Pancreas (tissue), 10 donors: ENCODE data around the gene GDF2. TPM values are rescaled to one million over a fixed set of nuclear protein-coding genes. Genes with fewer than 3 reads are reported as not detected.

Experiments
- ATAC-seq, 4 donors: fragments of 200-7000 bp; cut with Tn5 transposase; one replicate each; pipeline versions ENCODE4 v1.8.0 to v1.9.1; 2020; ENCODE audit warnings: mild to moderate bottlenecking in 4 of 4, moderate library complexity in 4 of 4
- DNase-seq, 6 donors: peaks; one replicate each; pipeline ENCODE4 v3.0.0-alpha.2; 2020
- FAIRE-seq: peaks from 2 replicates; lab custom pipeline; 2012; peaks lifted over from hg19 to GRCh38; lab: Jason Lieb, UNC
- H3K27ac ChIP-seq, 4 donors: fragments of 200-600 bp; sonication (generic); 1 replicate in 3 of 4; 2 replicates in 1 of 4; pipeline versions ENCODE4 v1.5.0 to v1.8.0; 2020
- H3K27me3 ChIP-seq, 4 donors: fragments of 200-600 bp; one replicate each; pipeline ENCODE4 v1.8.0; 2021
- H3K36me3 ChIP-seq, 3 donors: fragments of 200-600 bp; sonication (generic) in 1 of 3; one replicate each; pipeline versions ENCODE4 v1.5.0 to v1.8.0; 2020 to 2021
- H3K4me1 ChIP-seq, 3 donors: fragments of 200-600 bp; one replicate each; pipeline ENCODE4 v1.8.0; 2021
- H3K4me3 ChIP-seq, 4 donors: fragments of 200-600 bp; sonication (generic) in 2 of 4; one replicate each; pipeline versions ENCODE4 v1.5.0 to v1.8.0; 2020 to 2021
- H3K9me3 ChIP-seq, 4 donors: fragments of 200-600 bp; one replicate each; pipeline ENCODE4 v1.8.0; 2021
- WGBS, 2 donors: extraction: QIAGEN DNeasy Blood & Tissue Kit; methylation state at CpG; one replicate each; pipeline ENCODE4 v1.1.7; 2013; 5-methylcytosine and 5-hydroxymethylcytosine counted together
- intact Hi-C, 3 donors: fragments of 100-400 bp; cut with DNase I; formaldehyde crosslinking; loops; one replicate each; pipeline versions ENCODE4 v1.11.1 to v1.14.2; 2022
- polyA plus RNA-seq, 2 donors: library from polyadenylated mRNA; stranded (reverse); fragments of 200-250 nt; gene quantifications; one replicate each; pipeline ENCODE4 v1.2.3, GENCODE V29; 2013
- total RNA-seq, 6 donors: library from RNA; stranded (reverse); fragmentation: NEBNext Ultra II Directional in 4 of 6; extraction: Animal tissue kit (Norgen Biotek cat#: 25700) in 4 of 6; gene quantifications; one replicate each; pipeline versions ENCODE4 v1.2.1 to v1.2.4, GENCODE V29; 2021 to 2023
- TF ChIP-seq, protein P1 (sequence below), 4 donors: fragments of 200-600 bp; sonication (generic) in 3 of 4; IDR thresholded peaks; one replicate each; pipeline versions ENCODE4 v1.5.0 to v1.8.0; 2021; ENCODE audit warnings: antibody characterized with exemption in 4 of 4
- donor health status: healthy with polysubstance abuse.
- donor health status: DM: no; HTN: no; CAD: no; lungs with moderate emphysema.
- donor health status: DM: no; HTN: no; CAD: no.
- donor health status: control.
- donor health status: control.
- donor health status: Bipolar disorder and iron deficiency.
- donor health status: DM: yes; HTN: yes; CAD: no.
- donor health status: DM: no; HTN: no; CAD: no.
- donor health status: DM: no; HTN: no; CAD: no.
- donor health status: DM: yes; HTN: yes; CAD: no.

GDF2 gene
- total and polyA plus RNA-seq, 8 donors = not detected

DNA sequence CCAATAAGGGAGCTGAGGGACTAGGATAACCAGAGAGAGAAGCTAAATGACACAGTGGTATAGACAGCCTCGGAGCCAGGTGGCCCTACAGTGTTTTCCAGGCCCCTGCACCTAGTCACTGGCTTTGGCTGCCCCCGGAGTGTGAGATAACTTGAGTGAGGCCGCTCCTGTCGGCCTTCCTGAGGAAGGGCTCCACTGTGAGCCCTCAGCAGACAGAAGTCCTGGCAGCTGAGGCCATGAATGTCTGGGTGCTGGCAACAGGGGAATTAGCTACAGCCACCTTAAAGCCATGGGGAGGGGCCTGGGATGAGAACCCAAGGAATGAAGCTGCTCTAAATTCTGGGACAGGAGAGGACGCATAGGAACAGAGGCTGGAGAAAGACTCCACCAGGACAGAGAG lies 26.8 kb upstream of the GDF2 start:
- TF ChIP-seq, protein P1, sequence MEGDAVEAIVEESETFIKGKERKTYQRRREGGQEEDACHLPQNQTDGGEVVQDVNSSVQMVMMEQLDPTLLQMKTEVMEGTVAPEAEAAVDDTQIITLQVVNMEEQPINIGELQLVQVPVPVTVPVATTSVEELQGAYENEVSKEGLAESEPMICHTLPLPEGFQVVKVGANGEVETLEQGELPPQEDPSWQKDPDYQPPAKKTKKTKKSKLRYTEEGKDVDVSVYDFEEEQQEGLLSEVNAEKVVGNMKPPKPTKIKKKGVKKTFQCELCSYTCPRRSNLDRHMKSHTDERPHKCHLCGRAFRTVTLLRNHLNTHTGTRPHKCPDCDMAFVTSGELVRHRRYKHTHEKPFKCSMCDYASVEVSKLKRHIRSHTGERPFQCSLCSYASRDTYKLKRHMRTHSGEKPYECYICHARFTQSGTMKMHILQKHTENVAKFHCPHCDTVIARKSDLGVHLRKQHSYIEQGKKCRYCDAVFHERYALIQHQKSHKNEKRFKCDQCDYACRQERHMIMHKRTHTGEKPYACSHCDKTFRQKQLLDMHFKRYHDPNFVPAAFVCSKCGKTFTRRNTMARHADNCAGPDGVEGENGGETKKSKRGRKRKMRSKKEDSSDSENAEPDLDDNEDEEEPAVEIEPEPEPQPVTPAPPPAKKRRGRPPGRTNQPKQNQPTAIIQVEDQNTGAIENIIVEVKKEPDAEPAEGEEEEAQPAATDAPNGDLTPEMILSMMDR (IDR thresholded peaks at IDR 0.05) = no peak
- DNase-seq = no peak
- Histone ChIP-seq H3K36me3 (no peaks in the 10 kb centered on the region), H3K4me1 (no peaks in the 10 kb centered on the region), H3K27ac (no peak overlapping the region), H3K27me3 (no peaks in the 10 kb centered on the region), H3K4me3 (no peak overlapping the region), H3K9me3 (no peaks in the 10 kb centered on the region)
- WGBS, 2 donors = 86 to 93% methylated on average over 5 of the region's 5 CpGs
- no peak for FAIRE-seq
- ATAC-seq = no peak
- intact Hi-C loops = no loop called here

DNA sequence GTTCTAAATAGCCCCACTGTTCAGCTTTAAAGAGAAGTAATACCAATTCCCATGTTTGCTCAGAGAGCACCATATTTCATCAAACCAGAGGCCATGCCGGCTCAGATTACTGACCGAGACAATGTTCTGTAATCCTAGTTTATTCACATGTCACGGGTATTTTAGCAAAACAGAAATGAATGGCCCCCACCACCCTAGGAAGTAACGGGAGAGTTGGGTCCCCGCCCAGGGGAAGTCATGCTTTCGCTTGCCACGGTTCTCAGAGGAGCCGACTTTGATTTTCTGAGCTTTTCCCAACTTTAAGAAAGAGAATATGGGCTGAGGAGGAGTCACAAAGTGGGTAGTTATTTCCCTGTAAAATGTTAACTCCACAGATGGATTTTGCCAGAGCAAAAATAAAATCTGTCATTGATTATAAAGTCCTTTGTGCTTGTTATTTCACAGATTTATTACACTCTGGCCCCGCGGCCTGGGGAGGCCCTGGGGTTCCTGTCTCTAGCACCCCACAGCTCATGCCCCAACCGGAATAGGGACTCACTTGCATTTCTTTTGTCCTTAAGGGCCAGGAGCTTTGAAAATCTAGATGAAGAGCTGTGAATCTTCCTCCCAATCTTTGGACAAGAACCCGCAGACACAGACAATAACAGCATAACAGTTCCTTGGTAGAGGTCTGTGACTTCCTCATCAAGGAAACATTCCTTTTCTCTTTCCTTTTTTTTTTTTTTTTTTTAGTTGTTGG lies 25.9 kb upstream of the GDF2 start:
- Histone ChIP-seq H3K4me3 (no peak overlapping the region), H3K9me3 (no peaks in the 10 kb centered on the region), H3K4me1 (no peaks in the 10 kb centered on the region), H3K27ac (no peak overlapping the region), H3K36me3 (no peaks in the 10 kb centered on the region), H3K27me3 (no peaks in the 10 kb centered on the region)
- no peak for DNase-seq
- intact Hi-C loops = no loop called here
- no peak for ATAC-seq
- FAIRE-seq = no peak
- WGBS, 2 donors = 68 to 70% methylated on average over 12 of the region's 12 CpGs
- TF ChIP-seq, protein P1 (IDR thresholded peaks at IDR 0.05) = no peak

DNA sequence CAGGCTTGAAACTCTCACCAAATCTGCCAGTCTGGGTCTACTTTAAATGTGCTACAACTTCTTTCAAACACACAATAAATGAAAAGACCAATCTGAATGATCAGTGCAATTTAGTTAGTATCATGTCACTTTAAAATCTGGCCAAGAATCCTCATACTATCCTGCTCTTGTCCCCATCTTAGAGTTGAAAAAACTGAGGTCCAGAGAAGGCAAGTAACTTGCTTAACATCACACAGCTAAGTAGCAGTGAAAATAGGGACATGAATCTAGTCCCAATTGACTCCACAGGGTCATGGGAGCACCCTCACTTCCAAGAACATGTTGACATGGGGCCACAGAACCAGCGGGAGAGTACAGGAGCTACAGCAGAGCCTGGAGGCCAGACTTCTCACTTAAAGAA lies 25.3 kb upstream of the GDF2 start:
- no peak overlapping the region for H3K4me3 ChIP-seq
- H3K9me3 ChIP-seq = no peaks in the 10 kb centered on the region
- TF ChIP-seq, protein P1 (IDR thresholded peaks at IDR 0.05) = no peak
- H3K36me3 ChIP-seq = no peaks in the 10 kb centered on the region
- FAIRE-seq (no peak), ATAC-seq (no peak), DNase-seq (no peak)
- no peak overlapping the region for H3K27ac ChIP-seq
- H3K4me1 ChIP-seq = no peaks in the 10 kb centered on the region
- 38 to 76% methylated on average over 1 of the region's 1 CpG for WGBS, 2 donors
- no peaks in the 10 kb centered on the region for H3K27me3 ChIP-seq
- intact Hi-C loops = no loop called here

DNA sequence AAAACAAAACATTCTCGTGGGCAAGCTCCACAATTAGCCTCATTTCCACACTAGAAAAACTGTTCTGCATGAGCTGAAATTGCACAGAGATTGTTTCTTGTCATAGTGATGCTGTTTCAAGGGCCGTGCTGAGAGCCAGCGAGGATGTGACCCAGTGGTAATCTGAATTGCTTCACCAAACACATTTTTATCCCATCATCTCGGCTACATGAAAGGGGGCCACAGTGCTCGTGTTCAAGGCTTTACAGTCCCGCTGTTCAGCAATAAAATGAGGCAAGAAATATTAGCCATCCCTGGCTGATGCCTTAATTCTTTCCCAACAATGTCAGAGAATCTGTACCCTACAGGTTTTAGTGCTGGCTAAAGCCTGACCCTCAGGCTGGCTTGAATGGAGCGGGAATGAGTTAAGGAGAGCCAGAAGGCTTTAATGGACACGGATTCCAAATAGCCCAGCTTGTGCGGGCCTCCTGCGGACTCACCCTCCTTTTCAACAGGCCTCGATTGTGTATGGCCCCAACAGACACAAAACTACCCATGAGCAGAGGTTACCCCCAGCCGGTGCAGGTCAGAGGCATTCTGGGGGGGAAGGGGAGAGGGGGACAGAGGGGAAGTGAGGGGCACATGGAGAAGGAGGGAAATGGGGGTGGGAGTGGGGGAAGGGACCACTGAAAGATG lies 24.3 kb upstream of the GDF2 start:
- intact Hi-C loops = no loop called here
- WGBS, 2 donors = 85 to 86% methylated on average over 12 of the region's 12 CpGs
- no peaks in the 10 kb centered on the region for H3K27me3 ChIP-seq
- H3K36me3 ChIP-seq = no peaks in the 10 kb centered on the region
- TF ChIP-seq, protein P1 (IDR thresholded peaks at IDR 0.05) = no peak
- FAIRE-seq (no peak), ATAC-seq (no peak), DNase-seq (no peak)
- no peak overlapping the region for H3K27ac ChIP-seq
- H3K4me1 ChIP-seq = peaks cover 0 to 5% (median 0%) of the 10 kb centered on the region in 3 donors
- no peak overlapping the region for H3K4me3 ChIP-seq
- no peaks in the 10 kb centered on the region for H3K9me3 ChIP-seq

DNA sequence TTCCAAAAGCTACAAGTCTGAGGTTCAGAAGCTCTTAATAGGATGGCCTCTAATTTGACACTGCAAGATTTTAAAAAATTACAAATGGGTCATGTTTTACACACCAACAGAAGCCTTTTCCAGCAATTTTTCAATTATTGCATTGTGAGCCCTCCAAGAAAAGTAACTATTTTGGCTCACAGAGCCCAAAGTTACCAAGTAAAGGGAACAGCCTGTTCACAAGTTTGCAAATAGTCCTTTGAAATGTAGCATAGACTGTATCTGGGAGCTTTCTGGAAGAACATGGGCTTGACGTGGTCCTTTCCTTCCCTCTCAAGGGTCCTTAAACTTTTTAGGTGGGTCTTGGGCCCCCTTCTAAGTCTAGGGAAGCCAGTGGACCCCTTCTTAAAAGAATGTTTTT lies 23.5 kb upstream of the GDF2 start:
- FAIRE-seq = no peak
- Histone ChIP-seq H3K9me3 (no peaks in the 10 kb centered on the region), H3K4me1 (peaks cover 0 to 9% (median 6%) of the 10 kb centered on the region in 3 donors), H3K36me3 (no peaks in the 10 kb centered on the region), H3K27me3 (no peaks in the 10 kb centered on the region), H3K27ac (no peak overlapping the region), H3K4me3 (no peak overlapping the region)
- 82 to 90% methylated on average over 1 of the region's 1 CpG for WGBS, 2 donors
- TF ChIP-seq, protein P1 (IDR thresholded peaks at IDR 0.05) = no peak
- intact Hi-C loops = no loop called here
- ATAC-seq = no peak
- no peak for DNase-seq
